ENCODE data around the gene SNTG2. TPM values are rescaled to one million over a fixed set of nuclear protein-coding genes. Genes with fewer than 3 reads are reported as not detected.

Gene SNTG2
- total RNA-seq, 1 donor from 2014 or later: 2.2 TPM

GRCh38 chr2:1265454-1265853 lies 314.8 kb downstream of the SNTG2 start:
- intact Hi-C loops (cut with micrococcal nuclease): no loop called here
- ATAC-seq (ENCODE audit: low read depth): no peak
- H3K27ac Mint-ChIP-seq: no peak overlapping the region
- ChIA-PET POLR2A (no interaction called here), CTCF (no interaction called here)
- H3K27me3 Mint-ChIP-seq: no peaks in the 10 kb centered on the region
- H3K4me3 Mint-ChIP-seq: no peak overlapping the region
- H3K9me3 Mint-ChIP-seq: no peaks in the 10 kb centered on the region
- DNase-seq: no peak
- no peaks in the 10 kb centered on the region for H3K36me3 Mint-ChIP-seq (ENCODE audit: low read depth)
- no peaks in the 10 kb centered on the region for H3K4me1 Mint-ChIP-seq
- TF ChIP-seq, protein P1, sequence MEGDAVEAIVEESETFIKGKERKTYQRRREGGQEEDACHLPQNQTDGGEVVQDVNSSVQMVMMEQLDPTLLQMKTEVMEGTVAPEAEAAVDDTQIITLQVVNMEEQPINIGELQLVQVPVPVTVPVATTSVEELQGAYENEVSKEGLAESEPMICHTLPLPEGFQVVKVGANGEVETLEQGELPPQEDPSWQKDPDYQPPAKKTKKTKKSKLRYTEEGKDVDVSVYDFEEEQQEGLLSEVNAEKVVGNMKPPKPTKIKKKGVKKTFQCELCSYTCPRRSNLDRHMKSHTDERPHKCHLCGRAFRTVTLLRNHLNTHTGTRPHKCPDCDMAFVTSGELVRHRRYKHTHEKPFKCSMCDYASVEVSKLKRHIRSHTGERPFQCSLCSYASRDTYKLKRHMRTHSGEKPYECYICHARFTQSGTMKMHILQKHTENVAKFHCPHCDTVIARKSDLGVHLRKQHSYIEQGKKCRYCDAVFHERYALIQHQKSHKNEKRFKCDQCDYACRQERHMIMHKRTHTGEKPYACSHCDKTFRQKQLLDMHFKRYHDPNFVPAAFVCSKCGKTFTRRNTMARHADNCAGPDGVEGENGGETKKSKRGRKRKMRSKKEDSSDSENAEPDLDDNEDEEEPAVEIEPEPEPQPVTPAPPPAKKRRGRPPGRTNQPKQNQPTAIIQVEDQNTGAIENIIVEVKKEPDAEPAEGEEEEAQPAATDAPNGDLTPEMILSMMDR (IDR thresholded peaks at IDR 0.05): no peak

GRCh38 chr2:1266351-1266750 lies 315.7 kb downstream of the SNTG2 start:
- CTCF ChIA-PET: no interaction called here
- TF ChIP-seq, protein P1 (IDR thresholded peaks at IDR 0.05): no peak
- H3K27me3 Mint-ChIP-seq: no peaks in the 10 kb centered on the region
- H3K36me3 Mint-ChIP-seq (ENCODE audit: low read depth): no peaks in the 10 kb centered on the region
- POLR2A ChIA-PET: no interaction called here
- intact Hi-C loops (cut with micrococcal nuclease): no loop called here
- H3K4me1 Mint-ChIP-seq: no peaks in the 10 kb centered on the region
- H3K9me3 Mint-ChIP-seq: no peaks in the 10 kb centered on the region
- H3K4me3 Mint-ChIP-seq: no peak overlapping the region
- no peak overlapping the region for H3K27ac Mint-ChIP-seq
- no peak for DNase-seq
- ATAC-seq (ENCODE audit: low read depth): no peak

- DNase-seq (no peak), ATAC-seq (ENCODE audit: low read depth) (no peak)
- CTCF ChIA-PET: no interaction called here
- Mint-ChIP-seq H3K27ac (no peak overlapping the region), H3K27me3 (no peaks in the 10 kb centered on the region), H3K9me3 (no peaks in the 10 kb centered on the region), H3K4me1 (no peaks in the 10 kb centered on the region), H3K36me3 (ENCODE audit: low read depth) (no peaks in the 10 kb centered on the region), H3K4me3 (no peak overlapping the region)
- POLR2A ChIA-PET: no interaction called here
- intact Hi-C loops (cut with micrococcal nuclease): no loop called here
- TF ChIP-seq, protein P1 (IDR thresholded peaks at IDR 0.05): no peak
These were observed 317.4 kb downstream of the SNTG2 start for GRCh38 chr2:1268034-1268433.

DNA sequence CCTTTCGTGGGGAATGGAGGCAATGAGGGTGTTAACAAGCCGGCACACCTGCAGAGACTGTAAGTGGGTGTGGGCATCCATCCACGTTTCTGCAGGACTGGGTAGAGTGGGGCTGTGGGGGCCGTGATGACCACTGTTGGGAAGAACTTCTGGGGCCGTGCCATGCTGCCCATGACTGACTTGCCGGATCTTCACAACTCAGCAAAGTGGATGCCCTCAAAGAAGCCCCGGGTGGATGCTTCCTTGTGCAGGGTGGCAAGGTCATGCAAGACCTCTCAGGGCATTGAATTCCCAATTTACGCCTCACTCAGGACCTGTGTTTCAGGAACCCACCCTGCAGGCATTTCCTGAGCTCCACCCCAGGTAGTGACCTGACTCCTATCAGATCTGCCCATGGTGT lies 319.2 kb downstream of the SNTG2 start:
- H3K4me1 Mint-ChIP-seq: no peaks in the 10 kb centered on the region
- H3K27ac Mint-ChIP-seq: no peak overlapping the region
- intact Hi-C loops (cut with micrococcal nuclease): no loop called here
- no peak overlapping the region for H3K4me3 Mint-ChIP-seq
- peaks cover 9% of the 10 kb centered on the region for H3K9me3 Mint-ChIP-seq
- ATAC-seq (ENCODE audit: low read depth) (no peak), DNase-seq (no peak)
- no peaks in the 10 kb centered on the region for H3K27me3 Mint-ChIP-seq
- CTCF ChIA-PET: no interaction called here
- TF ChIP-seq, protein P1 (IDR thresholded peaks at IDR 0.05): no peak
- POLR2A ChIA-PET: no interaction called here
- H3K36me3 Mint-ChIP-seq (ENCODE audit: low read depth): peaks cover 2% of the 10 kb centered on the region

- CTCF ChIA-PET: no interaction called here
- POLR2A ChIA-PET: no interaction called here
- TF ChIP-seq, protein P1 (IDR thresholded peaks at IDR 0.05): no peak
- no peak overlapping the region for H3K27ac Mint-ChIP-seq
- DNase-seq (no peak), ATAC-seq (ENCODE audit: low read depth) (no peak)
- intact Hi-C loops (cut with micrococcal nuclease): no loop called here
- no peaks in the 10 kb centered on the region for H3K4me1 Mint-ChIP-seq
- H3K27me3 Mint-ChIP-seq: no peaks in the 10 kb centered on the region
- H3K4me3 Mint-ChIP-seq: no peak overlapping the region
- H3K36me3 Mint-ChIP-seq (ENCODE audit: low read depth): peaks cover 2% of the 10 kb centered on the region
- peaks cover 11% of the 10 kb centered on the region for H3K9me3 Mint-ChIP-seq
These were observed 322.2 kb downstream of the SNTG2 start for GRCh38 chr2:1272835-1273234.
